ENCODE results near the gene SLC35D2.

The SLC35D2 gene

GRCh38 chr9:96383165-96383942 lies at the start of gene SLC35D2:
TSS of gene SLC35D2 (minus strand) at chr9:96383711. CDS start at chr9:96383634, 77 bp downstream.
- no peak for DNase-seq

DNA sequence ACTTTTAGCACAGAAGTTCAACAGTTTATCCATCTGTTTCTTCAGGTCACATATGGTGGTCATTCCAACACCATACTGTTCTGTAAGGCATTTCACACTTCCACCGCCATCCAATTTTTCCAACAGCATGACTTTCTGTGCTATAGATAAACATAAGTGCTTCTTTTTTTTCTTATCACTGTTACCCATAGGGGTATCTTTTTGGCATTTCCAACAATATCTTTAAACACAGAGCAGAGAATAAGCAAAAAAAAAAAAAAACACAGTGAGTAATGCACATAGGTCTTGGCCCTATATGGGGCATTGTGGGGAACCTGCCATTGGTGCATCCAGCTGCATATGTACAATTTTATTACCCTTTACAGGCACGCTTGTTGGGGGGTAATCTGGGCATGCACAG lies 46.9 kb upstream of the SLC35D2 start:
- no peak for DNase-seq

GRCh38 chr9:96429732-96430131 lies 46.2 kb upstream of the SLC35D2 start:
- no peak for DNase-seq

- no peak for DNase-seq
These were observed 42.1 kb upstream of the SLC35D2 start for GRCh38 chr9:96425500-96426169.

- no peak for DNase-seq
These were observed 40.5 kb upstream of the SLC35D2 start for GRCh38 chr9:96423985-96424336.

DNA sequence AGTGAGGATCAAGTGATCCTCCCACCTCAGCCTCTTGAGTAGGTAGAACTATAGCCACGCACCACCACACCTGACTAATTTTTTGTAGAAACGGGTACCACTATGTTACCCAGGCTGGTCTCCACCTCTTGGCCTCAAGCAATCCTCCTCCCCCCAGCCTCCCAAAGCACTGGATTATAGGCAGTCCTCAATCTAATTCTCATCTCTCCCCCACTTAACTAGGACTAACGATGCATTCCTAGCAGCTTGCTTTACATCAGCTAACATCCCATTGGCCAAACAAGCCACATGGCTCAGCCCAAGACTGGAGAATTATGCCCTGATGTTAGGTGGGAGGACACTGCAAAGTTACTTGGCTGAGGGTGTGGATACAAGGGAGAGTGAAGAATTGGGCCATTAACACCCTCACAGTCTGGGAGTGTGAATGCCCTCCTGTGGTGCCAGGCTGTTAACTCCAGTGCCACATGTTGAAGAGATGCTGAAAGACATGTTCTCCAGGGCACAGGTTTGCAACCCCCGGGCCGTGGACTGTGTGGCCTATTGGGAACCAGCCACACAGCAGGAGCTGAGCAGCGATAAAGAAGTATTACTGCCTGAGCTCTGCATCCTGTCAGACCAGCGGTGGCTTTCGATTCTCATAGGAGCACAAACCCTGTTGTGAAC lies 39.9 kb upstream of the SLC35D2 start:
- no peak for DNase-seq

DNA sequence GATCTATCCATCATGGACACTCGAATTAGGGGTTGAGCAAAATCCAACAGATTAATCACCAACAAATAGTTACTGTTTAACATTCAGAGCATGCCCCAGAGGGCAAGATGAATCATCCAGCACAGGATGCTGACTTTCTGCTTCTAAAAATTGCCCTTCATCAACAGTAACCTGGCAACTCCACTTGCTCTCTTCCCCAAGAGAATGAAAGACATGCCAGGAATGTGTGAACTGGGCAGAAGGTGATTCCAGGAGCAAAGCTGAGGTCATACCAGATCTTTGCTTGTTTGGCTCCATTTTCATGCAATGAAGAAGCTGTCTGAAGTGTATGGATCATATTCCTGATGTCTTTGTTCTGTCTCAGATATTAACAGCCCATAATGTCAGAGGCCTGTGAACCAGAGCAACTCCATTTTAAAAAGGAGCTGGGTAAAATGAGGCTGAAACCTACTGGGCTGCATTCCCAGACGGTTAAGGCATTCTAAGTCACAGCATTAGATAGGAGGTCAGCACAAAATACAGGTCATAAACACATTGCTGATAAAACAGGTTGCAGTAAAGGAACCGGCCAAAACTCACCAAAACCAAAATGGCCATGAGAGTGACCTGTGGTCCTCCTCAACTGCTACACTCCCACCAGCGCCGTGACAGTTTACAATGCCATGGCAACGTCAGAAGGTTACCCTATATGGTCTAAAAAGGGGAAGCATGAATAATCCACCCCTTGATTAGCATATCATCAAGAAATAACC lies 37.1 kb upstream of the SLC35D2 start:
- peak; percentile 7 for DNase-seq

- no peak for DNase-seq
These were observed 36.1 kb upstream of the SLC35D2 start for GRCh38 chr9:96419691-96419969.

- no peak for DNase-seq
These were observed 35.6 kb upstream of the SLC35D2 start for GRCh38 chr9:96418920-96419690.

GRCh38 chr9:96418083-96418919 lies 34.8 kb upstream of the SLC35D2 start, which contains the start of gene ZNF367:
TSS of gene ZNF367 (minus strand) at chr9:96418370. CDS start at chr9:96418032, 338 bp downstream.
- peak; percentile 70 for DNase-seq

GRCh38 chr9:96417661-96418082 lies 34.2 kb upstream of the SLC35D2 start:
- no peak for DNase-seq

- peak; percentile 27 for DNase-seq
These were observed 33.6 kb upstream of the SLC35D2 start for GRCh38 chr9:96417051-96417586.

- no peak for DNase-seq
These were observed 30.1 kb upstream of the SLC35D2 start for GRCh38 chr9:96413302-96414221.

DNA sequence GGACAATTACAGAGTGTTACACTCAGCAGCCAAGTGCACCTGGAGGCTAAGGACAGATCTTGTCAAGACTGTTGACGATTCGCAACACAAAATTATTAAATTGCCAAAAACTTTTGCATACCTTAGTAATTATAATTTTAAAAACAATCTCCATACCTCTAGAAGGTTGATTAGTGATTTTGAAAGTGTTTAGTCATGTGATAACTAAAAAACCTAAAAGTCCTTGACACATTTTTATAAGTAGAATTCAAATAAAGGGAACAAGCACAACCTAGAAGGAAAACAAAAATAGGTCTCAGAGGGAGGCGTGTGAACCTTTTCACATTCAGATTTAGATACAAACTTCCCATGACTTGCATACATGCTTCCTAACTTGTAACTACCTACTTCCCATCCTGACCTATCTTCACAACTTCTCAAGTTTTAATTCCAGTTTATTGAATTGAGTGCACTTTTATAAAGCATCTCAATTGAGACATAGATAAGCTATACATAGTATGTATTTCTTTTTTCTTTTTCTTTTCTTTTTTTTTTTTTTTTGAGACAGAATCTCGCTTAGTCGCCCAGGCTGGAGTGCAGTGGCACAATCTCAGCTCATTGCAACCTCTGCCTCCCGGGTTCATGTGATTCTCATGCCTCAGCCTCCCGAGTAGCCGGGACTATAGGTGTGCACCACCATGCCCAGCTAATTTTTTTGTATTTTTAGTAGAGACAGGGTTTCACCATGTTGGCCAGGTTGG lies 28.8 kb upstream of the SLC35D2 start:
- no peak for DNase-seq

DNA sequence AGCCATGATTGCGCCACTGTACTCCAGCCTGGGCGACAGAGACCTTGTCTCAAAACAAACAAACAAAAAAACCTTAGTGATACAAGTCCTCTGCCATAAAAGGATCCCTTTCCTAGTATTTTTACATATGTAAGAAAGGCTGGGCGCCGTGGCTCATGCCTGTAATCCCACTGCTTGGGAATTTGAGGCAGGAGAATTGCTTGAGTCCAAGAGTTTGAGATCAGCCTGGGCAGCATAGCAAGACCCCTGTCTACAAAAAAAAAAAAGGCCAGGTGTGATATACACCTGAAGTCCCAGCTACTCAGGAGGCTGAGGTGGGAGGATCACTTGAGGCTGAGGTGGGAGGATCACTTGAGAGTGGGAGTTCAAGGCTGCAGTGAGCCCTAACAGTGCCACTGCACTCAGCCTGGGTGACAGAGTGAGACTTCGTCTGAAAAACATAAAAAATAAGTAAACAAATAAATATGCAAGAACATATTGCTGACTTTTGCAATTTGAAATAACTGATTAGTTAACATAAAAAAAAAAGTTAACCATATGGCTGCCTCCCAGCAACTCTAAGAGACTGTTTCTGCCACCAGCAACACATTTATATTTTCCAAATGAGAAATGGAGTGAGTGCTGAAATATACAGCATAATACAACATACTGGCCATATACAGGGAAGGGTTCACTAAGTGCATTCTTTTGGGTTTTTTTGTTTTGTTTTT lies 27.8 kb upstream of the SLC35D2 start:
- DNase-seq = no peak

GRCh38 chr9:96408409-96409280 lies 25.1 kb upstream of the SLC35D2 start:
- no peak for DNase-seq

DNA sequence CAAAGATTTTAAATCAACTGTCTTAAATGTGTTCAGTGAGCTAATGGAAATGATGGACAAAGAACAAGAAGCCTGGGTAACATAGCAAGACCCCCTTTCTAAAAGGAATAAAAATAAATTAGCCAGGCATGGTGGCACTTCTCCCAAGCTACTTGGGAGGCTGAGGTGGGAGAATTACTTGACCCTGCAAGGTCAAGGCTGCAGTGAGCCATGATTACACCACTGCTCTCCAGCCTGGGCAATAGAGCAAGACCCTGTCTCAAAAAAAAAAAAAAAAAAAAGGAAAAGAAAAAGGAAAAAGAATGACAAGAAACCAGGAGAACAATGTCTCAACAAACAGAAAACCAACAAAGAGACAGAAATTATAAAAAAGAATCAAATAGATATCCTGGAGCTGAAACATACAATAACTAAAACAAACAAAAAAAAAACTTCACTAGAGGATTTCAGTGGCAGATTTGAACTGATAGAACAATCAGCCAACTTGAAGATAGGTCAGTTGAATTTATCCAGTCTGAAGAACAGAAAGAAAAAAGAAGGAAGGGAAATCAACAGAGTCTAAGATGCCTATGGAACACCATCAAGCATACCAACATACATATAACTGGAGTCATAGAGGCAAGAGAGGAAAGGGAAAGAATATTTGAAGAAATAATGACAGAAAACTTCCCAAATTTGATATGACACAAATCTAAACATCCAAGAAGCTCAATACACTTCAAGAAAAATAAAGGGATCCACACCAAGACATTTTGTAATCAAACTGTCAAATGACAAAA lies 16.8 kb upstream of the SLC35D2 start:
- DNase-seq = no peak

Measured in GOT3 (cell line).